OCI-LY7 (cell line): ENCODE data around the gene ATE1.

Experiments
- CTCF ChIP-seq: fragments of 200-600 bp; sonication (generic); conservative IDR thresholded peaks from 2 replicates; pipeline ENCODE4 v1.5.1; 2014; ENCODE audit warnings: mild to moderate bottlenecking, antibody characterized with exemption, low read length, moderate library complexity, mixed read lengths
- EZH2phosphoT487 ChIP-seq: fragments of 200-600 bp; sonication (generic); IDR thresholded peaks from 2 replicates; pipeline ENCODE4 v1.6.1; 2018; ENCODE audit warnings: low read depth, borderline replicate concordance, mild to moderate bottlenecking, mixed run types, antibody characterized with exemption, low read length, moderate library complexity, mixed read lengths

GRCh38 chr10:121710971-121711370 lies 216.9 kb downstream of the ATE1 start:
- TF ChIP-seq CTCF (no peak), EZH2phosphoT487 (no peak)
